HFFc6 (cell line): ENCODE measurements around the gene GAL. TPM values are rescaled to one million over a fixed set of nuclear protein-coding genes. Genes with fewer than 3 reads are reported as not detected.

Source experiments
- DNase-seq: peaks from one replicate; pipeline ENCODE4 v3.0.0-alpha.2; 2018
- H3K27ac Mint-ChIP-seq: 2 replicates; pipeline ENCODE4 v1.8.0; 2020; ENCODE audit warnings: mild to moderate bottlenecking, mixed read lengths
- H3K27me3 Mint-ChIP-seq: 2 replicates; pipeline ENCODE4 v1.8.0; 2021; ENCODE audit warnings: mild to moderate bottlenecking, moderate library complexity, mixed read lengths; ENCODE audit not compliant: insufficient read depth
- H3K36me3 Mint-ChIP-seq: 2 replicates; pipeline ENCODE4 v1.8.0; 2021; ENCODE audit warnings: low read depth, mixed read lengths
- H3K4me1 Mint-ChIP-seq: 2 replicates; pipeline ENCODE4 v1.8.0; 2020; ENCODE audit warnings: low read depth, mixed read lengths
- H3K4me3 Mint-ChIP-seq: 2 replicates; pipeline ENCODE4 v1.8.0; 2020; ENCODE audit warnings: mild to moderate bottlenecking, moderate library complexity, mixed read lengths
- H3K9me3 Mint-ChIP-seq: 2 replicates; pipeline ENCODE4 v1.8.0; 2020; ENCODE audit warnings: mild to moderate bottlenecking, mixed read lengths
- total RNA-seq, 6 experiments: library from RNA; stranded (reverse); fragmentation: NEBNext Ultra II Directional; extraction: Animal tissue kit (Norgen Biotek cat#: 25700); gene quantifications; 2 replicates in 1 of 6; 3 replicates in 5 of 6; pipeline ENCODE4 v1.2.3, GENCODE V29; 2021
- TF ChIP-seq, protein P1 (sequence below): fragments of 200-600 bp; sonication (generic); IDR thresholded peaks from 2 replicates; pipeline ENCODE4 v1.5.0; 2021; ENCODE audit warnings: antibody characterized with exemption, mild to moderate bottlenecking

The GAL gene
- total RNA-seq, 6 experiments from 2014 or later: 0.60 to 12.9 (median 1.0) TPM

DNA sequence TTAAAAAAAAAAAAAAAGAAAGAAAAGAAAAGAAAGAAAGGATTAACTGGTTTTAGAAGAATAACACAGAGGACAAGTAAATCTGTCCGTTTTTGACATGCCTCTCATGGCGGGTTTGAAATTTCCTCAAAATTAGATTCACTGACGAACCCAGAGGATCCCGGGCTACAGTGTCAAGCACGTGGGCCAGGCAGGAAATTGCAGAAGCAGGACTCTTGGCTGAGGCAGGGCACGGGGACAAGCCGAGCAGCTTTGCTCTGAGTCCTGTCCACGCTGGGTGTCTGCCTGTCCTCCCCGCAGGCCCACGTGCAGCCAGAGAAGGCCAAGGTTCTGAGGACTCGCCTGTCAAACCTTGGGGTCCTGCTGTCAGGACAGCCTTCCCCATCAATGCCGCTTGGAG lies 24.7 kb downstream of the GAL start:
- no peaks in the 10 kb centered on the region for H3K36me3 Mint-ChIP-seq
- H3K4me3 Mint-ChIP-seq: no peak overlapping the region
- no peaks in the 10 kb centered on the region for H3K4me1 Mint-ChIP-seq
- no peak overlapping the region for H3K27ac Mint-ChIP-seq
- H3K27me3 Mint-ChIP-seq: peaks cover 35% of the 10 kb centered on the region
- H3K9me3 Mint-ChIP-seq: no peaks in the 10 kb centered on the region
- TF ChIP-seq, protein P1, sequence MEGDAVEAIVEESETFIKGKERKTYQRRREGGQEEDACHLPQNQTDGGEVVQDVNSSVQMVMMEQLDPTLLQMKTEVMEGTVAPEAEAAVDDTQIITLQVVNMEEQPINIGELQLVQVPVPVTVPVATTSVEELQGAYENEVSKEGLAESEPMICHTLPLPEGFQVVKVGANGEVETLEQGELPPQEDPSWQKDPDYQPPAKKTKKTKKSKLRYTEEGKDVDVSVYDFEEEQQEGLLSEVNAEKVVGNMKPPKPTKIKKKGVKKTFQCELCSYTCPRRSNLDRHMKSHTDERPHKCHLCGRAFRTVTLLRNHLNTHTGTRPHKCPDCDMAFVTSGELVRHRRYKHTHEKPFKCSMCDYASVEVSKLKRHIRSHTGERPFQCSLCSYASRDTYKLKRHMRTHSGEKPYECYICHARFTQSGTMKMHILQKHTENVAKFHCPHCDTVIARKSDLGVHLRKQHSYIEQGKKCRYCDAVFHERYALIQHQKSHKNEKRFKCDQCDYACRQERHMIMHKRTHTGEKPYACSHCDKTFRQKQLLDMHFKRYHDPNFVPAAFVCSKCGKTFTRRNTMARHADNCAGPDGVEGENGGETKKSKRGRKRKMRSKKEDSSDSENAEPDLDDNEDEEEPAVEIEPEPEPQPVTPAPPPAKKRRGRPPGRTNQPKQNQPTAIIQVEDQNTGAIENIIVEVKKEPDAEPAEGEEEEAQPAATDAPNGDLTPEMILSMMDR: no peak
- DNase-seq: no peak

DNA sequence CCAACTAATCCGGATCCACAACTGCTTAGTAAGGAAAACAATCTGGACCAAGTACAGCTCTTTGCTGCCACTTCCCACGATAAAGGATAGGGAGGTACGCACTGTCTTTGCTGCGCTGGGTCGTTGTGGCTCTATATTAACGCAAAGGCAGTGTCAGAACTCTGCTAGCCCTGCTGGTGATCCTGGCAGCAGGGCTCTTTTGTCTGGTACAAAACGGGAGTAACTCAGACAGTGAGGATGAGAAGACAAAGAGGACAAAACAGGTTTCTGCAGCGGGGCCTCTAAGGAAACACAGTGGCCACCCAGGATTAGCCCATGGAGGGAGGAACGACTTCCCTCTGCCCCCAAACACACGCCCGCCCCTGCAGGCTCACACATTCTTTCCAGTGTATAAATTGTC lies 26.1 kb downstream of the GAL start:
- Mint-ChIP-seq H3K27ac (no peak overlapping the region), H3K9me3 (no peaks in the 10 kb centered on the region), H3K27me3 (peaks cover 37% of the 10 kb centered on the region), H3K36me3 (no peaks in the 10 kb centered on the region), H3K4me3 (no peak overlapping the region), H3K4me1 (no peaks in the 10 kb centered on the region)
- TF ChIP-seq, protein P1: no peak
- no peak for DNase-seq

DNA sequence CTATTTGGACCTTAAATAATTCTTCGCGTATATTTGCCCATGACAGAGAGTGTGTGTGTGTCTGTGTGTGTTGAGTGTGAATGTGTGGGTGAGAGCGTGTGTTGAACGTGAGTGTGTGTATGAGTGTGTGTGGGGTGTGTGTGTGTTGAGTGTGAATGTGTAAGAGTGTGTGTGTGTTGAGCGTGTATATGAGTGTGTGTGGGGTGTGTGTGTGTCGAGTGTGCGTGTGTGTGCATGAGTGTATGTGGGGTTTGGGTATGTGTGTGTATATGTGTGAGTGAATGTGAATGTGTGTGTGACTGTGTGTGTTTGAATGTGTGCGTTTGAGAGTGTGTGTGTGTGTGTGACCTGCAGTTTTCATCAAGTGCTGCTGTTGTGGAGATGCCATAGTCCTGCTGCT lies 26.8 kb downstream of the GAL start:
- no peaks in the 10 kb centered on the region for H3K9me3 Mint-ChIP-seq
- H3K27ac Mint-ChIP-seq: no peak overlapping the region
- H3K36me3 Mint-ChIP-seq: no peaks in the 10 kb centered on the region
- H3K4me1 Mint-ChIP-seq: no peaks in the 10 kb centered on the region
- no peak overlapping the region for H3K4me3 Mint-ChIP-seq
- no peak for DNase-seq
- TF ChIP-seq, protein P1: no peak
- H3K27me3 Mint-ChIP-seq: peaks cover 42% of the 10 kb centered on the region

DNA sequence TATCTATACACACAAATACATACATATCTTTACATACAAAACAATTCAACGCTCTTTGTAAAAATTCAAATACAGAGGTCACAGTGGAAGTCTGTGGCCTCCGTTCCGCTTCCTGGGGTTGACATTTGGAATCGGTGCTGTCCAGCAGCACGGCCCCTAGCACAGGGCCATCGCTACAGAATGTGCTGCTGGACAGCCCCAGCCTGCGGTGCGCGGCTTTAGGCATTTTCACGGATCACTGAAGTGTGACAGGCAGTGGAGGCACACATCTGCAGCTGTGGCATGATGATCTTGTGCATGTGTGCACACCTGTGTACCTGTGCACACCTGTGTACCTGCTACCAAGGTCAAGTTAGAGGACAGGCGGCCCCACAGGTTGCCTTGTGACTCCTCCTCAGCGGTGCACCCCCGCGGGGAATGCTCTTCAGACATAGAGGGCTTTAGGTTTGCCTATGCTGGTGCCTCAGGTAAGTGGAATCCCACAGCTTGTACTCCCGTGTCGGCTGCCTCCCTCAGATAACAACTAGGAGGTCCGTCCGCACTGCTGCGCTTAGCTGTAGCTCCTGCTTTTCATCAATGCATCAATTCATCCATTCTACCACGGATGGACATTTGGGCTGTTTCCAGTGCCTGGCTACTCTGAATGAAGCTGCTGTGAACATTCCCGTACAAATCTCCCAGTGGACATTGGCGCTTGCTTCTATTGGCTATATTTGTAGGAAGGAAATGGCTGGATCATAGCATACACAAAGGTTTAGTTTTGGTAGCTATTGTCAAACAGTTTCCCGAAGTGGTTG lies 29.9 kb downstream of the GAL start:
- Mint-ChIP-seq H3K27ac (no peak overlapping the region), H3K9me3 (peaks cover under 1% of the 10 kb centered on the region), H3K27me3 (peaks cover 35% of the 10 kb centered on the region), H3K4me3 (no peak overlapping the region), H3K36me3 (no peaks in the 10 kb centered on the region), H3K4me1 (no peaks in the 10 kb centered on the region)
- DNase-seq: no peak
- TF ChIP-seq, protein P1: no peak

DNA sequence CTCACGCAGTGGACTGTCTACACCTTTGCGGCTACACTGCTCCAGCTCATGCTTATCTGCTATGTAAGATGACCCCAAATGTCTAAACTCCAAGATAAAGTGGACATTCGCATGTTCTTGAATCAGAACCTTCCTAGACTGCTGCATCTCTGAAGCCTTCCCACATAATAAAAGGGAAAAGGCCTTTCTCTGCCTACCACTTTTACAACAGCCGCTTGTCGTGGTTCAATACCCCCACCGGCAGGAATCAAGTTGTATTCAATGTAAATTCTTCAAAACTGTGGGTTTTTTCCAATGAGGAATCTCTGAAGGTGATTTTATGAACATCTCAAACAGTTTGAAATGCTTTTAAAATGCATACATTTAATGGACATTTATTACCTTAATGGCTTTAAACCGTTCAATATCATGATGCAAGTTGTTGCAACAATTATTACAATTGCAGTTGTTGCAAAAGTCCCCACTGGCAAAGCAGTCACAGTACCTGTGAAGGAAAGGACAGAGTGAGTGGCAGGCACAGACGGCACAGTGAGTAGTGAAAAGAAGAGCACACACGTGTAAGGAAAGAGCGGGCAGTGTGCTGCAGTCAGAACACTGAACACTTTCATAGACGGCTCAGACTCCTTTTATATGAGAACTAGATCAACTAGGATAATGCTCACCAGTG lies 31.2 kb downstream of the GAL start:
- no peak overlapping the region for H3K4me3 Mint-ChIP-seq
- peaks cover 14% of the 10 kb centered on the region for H3K9me3 Mint-ChIP-seq
- DNase-seq: no peak
- no peak overlapping the region for H3K27ac Mint-ChIP-seq
- TF ChIP-seq, protein P1: no peak
- H3K27me3 Mint-ChIP-seq: peaks cover 33% of the 10 kb centered on the region
- no peaks in the 10 kb centered on the region for H3K4me1 Mint-ChIP-seq
- H3K36me3 Mint-ChIP-seq: peaks cover 12% of the 10 kb centered on the region
